ENCODE data around the gene PLXND1.

GRCh38 chr3:129598484-129598883 lies 8.0 kb downstream of the PLXND1 start:
- TF ChIP-seq CTCF (IDR thresholded peaks at IDR 0.05; ENCODE audit: poor library complexity, severe bottlenecking) (no peak), REST (IDR thresholded peaks at IDR 0.05; ENCODE audit: borderline replicate concordance) (no peak), EZH2 (IDR thresholded peaks at IDR 0.05; ENCODE audit: borderline replicate concordance, insufficient read depth, low read length, poor library complexity, severe bottlenecking) (no peak)
